ENCODE data around the gene RERE. TPM values are rescaled to one million over a fixed set of nuclear protein-coding genes. Genes with fewer than 3 reads are reported as not detected.
A peak's percentile ranks its signal among the peaks of the same experiment; 100 is the strongest.

The RERE gene
- total RNA-seq, 1 donor from 2014 or later, result 252 TPM

DNA sequence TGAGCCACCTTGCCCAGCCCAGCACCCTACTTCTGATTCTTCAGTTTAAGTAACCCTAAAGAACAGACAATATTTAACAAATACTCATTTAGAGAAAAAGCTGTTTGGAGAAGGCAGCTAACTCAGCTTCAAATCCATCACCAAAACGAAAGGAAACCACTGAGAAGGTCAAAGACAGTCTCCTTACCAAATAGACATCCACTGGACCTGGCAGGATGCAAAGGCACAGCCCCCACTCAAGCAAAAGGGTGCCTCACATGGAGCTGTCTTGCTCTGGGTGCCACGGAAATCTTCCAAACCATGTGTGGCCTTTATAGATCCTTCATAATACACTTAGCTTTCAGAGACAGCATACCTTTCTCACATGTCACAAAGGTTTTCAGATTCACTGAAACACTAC, 165.5 kb downstream of the RERE start:
- no peak for DNase-seq
- peaks cover 3% of the 10 kb centered on the region for H3K27me3 Mint-ChIP-seq (ENCODE audit: unreplicated experiment)
- H3K27ac Mint-ChIP-seq (ENCODE audit: unreplicated experiment), result peak overlapping the region; percentile 64
- peaks cover 4% of the 10 kb centered on the region for H3K36me3 Mint-ChIP-seq (ENCODE audit: unreplicated experiment)
- no peak overlapping the region for H3K4me3 Mint-ChIP-seq (ENCODE audit: unreplicated experiment)
- peaks cover 34% of the 10 kb centered on the region for H3K4me1 Mint-ChIP-seq (ENCODE audit: low read depth, unreplicated experiment)
- peaks cover 7% of the 10 kb centered on the region for H3K9me3 Mint-ChIP-seq (ENCODE audit: unreplicated experiment)
- TF ChIP-seq, protein P1, sequence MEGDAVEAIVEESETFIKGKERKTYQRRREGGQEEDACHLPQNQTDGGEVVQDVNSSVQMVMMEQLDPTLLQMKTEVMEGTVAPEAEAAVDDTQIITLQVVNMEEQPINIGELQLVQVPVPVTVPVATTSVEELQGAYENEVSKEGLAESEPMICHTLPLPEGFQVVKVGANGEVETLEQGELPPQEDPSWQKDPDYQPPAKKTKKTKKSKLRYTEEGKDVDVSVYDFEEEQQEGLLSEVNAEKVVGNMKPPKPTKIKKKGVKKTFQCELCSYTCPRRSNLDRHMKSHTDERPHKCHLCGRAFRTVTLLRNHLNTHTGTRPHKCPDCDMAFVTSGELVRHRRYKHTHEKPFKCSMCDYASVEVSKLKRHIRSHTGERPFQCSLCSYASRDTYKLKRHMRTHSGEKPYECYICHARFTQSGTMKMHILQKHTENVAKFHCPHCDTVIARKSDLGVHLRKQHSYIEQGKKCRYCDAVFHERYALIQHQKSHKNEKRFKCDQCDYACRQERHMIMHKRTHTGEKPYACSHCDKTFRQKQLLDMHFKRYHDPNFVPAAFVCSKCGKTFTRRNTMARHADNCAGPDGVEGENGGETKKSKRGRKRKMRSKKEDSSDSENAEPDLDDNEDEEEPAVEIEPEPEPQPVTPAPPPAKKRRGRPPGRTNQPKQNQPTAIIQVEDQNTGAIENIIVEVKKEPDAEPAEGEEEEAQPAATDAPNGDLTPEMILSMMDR (IDR thresholded peaks at IDR 0.05; ENCODE audit: partially characterized antibody, unreplicated experiment), result no peak

DNA sequence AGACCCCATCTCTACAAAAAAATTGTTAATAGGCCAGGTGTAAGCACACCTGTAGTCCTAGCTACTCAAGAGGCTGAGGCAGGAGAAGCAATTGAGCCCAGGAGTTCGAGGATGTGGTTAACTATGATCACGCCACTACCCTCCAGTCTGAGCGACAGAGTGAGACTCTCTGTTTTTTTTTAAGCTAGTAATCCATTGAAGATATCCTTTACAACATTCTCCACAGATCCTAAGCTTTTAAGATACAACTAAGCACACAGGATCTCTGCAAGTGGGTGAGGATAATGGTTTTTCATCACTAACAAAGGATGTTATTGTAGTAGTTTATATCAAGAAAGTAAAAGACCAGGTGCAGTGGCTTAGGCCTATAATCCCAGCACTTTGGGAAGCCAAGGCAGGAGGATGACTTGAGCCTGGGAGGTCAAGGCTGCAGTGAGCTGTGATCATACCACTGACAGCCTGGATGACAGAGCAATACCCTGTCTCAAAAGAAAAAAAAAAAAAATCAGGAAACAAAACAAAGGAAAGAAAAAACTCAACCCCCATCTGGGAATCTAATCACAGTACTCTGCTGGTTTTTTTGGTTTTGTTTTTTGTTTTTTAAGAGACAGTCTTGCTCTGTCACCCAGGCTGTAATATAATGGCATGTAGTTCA, 166.1 kb downstream of the RERE start:
- Mint-ChIP-seq H3K4me1 (ENCODE audit: low read depth, unreplicated experiment) (peaks cover 37% of the 10 kb centered on the region), H3K27ac (ENCODE audit: unreplicated experiment) (peak overlapping the region; percentile 64), H3K27me3 (ENCODE audit: unreplicated experiment) (peaks cover 3% of the 10 kb centered on the region), H3K36me3 (ENCODE audit: unreplicated experiment) (peaks cover 4% of the 10 kb centered on the region), H3K4me3 (ENCODE audit: unreplicated experiment) (no peak overlapping the region), H3K9me3 (ENCODE audit: unreplicated experiment) (peaks cover 7% of the 10 kb centered on the region)
- TF ChIP-seq, protein P1 (IDR thresholded peaks at IDR 0.05; ENCODE audit: partially characterized antibody, unreplicated experiment), result no peak
- no peak for DNase-seq

DNA sequence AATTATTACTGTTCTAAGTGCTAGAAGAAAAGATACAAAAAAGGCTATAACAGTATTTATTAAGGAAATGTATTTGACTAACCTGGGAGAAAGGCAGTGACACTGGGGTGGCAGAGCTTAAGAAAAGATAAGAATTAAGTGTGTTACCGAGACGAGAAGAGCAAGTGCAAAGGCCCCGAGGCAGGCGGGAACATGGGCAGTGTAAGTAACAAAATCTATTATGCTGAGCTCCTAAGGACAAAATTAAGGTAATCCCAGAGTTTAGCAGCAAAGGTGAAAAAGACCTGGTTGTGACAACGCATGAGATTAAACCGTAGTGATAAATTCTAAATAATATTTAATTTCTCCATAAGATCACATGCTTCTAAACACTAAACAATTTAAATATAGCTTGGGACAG, 167.6 kb downstream of the RERE start:
- TF ChIP-seq, protein P1 (IDR thresholded peaks at IDR 0.05; ENCODE audit: partially characterized antibody, unreplicated experiment), result no peak
- Mint-ChIP-seq H3K4me3 (ENCODE audit: unreplicated experiment) (no peak overlapping the region), H3K4me1 (ENCODE audit: low read depth, unreplicated experiment) (peaks cover 42% of the 10 kb centered on the region), H3K27me3 (ENCODE audit: unreplicated experiment) (peaks cover 3% of the 10 kb centered on the region), H3K27ac (ENCODE audit: unreplicated experiment) (peak overlapping the region; percentile 57), H3K9me3 (ENCODE audit: unreplicated experiment) (peaks cover 9% of the 10 kb centered on the region), H3K36me3 (ENCODE audit: unreplicated experiment) (peaks cover 4% of the 10 kb centered on the region)
- DNase-seq, result no peak

DNA sequence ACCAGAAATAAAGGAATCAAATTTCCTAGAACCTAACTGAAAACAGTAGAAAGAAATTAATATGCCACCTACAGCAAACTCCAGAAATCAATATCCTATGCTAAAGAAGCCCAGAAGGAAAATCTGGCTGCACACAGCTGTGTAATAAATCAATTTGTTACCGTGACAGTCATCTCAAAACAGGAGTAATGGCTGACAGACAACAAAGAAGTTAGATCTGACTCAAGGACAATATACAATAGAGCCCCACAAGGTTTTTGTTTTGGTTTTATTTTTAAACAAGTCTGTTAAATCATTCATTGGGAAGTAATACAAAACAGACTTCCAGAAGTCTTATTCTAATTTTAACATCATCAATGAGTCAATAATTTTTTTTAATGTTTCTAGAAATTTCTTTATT, 168.4 kb downstream of the RERE start:
- Mint-ChIP-seq H3K36me3 (ENCODE audit: unreplicated experiment) (peaks cover 4% of the 10 kb centered on the region), H3K4me1 (ENCODE audit: low read depth, unreplicated experiment) (peaks cover 41% of the 10 kb centered on the region), H3K27ac (ENCODE audit: unreplicated experiment) (peak overlapping the region; percentile 85), H3K4me3 (ENCODE audit: unreplicated experiment) (no peak overlapping the region), H3K9me3 (ENCODE audit: unreplicated experiment) (peaks cover 12% of the 10 kb centered on the region), H3K27me3 (ENCODE audit: unreplicated experiment) (peaks cover 3% of the 10 kb centered on the region)
- TF ChIP-seq, protein P1 (IDR thresholded peaks at IDR 0.05; ENCODE audit: partially characterized antibody, unreplicated experiment), result no peak
- DNase-seq, result no peak

DNA sequence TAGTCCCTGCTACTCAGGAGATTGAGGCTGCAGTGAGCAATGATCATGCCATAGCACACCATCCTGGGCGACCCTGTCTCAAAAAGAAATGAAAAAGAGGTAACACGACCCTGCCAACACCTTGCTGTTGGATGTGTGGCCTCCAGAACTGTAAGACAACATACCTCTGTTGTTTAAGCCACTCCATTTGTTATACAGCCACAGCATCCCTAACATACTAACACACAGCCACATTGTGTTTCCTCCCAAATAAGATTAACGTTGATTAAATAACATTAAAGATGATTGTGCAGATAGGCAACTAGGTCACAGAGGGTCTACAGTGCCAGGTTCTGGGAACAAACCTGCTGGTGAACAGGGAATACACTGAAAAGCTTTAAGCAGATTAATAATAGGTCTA, 170.4 kb downstream of the RERE start:
- Mint-ChIP-seq H3K4me1 (ENCODE audit: low read depth, unreplicated experiment) (peaks cover 42% of the 10 kb centered on the region), H3K9me3 (ENCODE audit: unreplicated experiment) (peaks cover 15% of the 10 kb centered on the region), H3K27ac (ENCODE audit: unreplicated experiment) (peak overlapping the region; percentile 72), H3K4me3 (ENCODE audit: unreplicated experiment) (no peak overlapping the region), H3K27me3 (ENCODE audit: unreplicated experiment) (peaks cover 1% of the 10 kb centered on the region), H3K36me3 (ENCODE audit: unreplicated experiment) (peaks cover 4% of the 10 kb centered on the region)
- DNase-seq, result no peak
- TF ChIP-seq, protein P1 (IDR thresholded peaks at IDR 0.05; ENCODE audit: partially characterized antibody, unreplicated experiment), result no peak

Measured in glutamatergic neuron (in vitro differentiated cells).